SK-N-SH (cell line): ENCODE results near the gene ARID1B. TPM values are rescaled to one million over a fixed set of nuclear protein-coding genes. Genes with fewer than 3 reads are reported as not detected.

Experiments used
- CTCF ChIA-PET: fragments of 300-600, 350-600 bp; formaldehyde crosslinking; extraction: SDS; loops from one replicate; lab custom pipeline; 2021; lab: Yijun Ruan, JAX
- POLR2A ChIA-PET: fragments of 350-600 bp; sonication (Branson Sonifier 250); formaldehyde crosslinking; extraction: SDS; loops from one replicate; lab custom pipeline; 2020; ENCODE audit warnings: antibody characterized with exemption, inconsistent platforms; lab: Yijun Ruan, JAX
- DNase-seq: peaks from one replicate; pipeline ENCODE4 v3.0.0; 2012
- H2AFZ ChIP-seq: fragments of 200-600 bp; sonication (generic); 2 replicates; pipeline ENCODE4 v1.8.1; 2016; ENCODE audit warnings: antibody characterized with exemption, mild to moderate bottlenecking, low read depth
- H3F3A ChIP-seq: fragments of 200-600 bp; sonication (generic); replicated peaks from 2 replicates; pipeline ENCODE3; 2016; ENCODE audit warnings: antibody characterized with exemption, mild to moderate bottlenecking; ENCODE audit not compliant: insufficient read depth
- H3K27ac ChIP-seq, 2 experiments: fragments of 200-500 bp in 1 of 2; fragments of 200-600 bp in 1 of 2; sonication (Bioruptor generic) in 1 of 2; sonication (generic), shearing (Covaris generic) in 1 of 2; 2 replicates each; pipeline versions ENCODE4 v1.5.1 to v1.6.1; 2014 to 2016; ENCODE audit warnings: low read depth in 2 of 2, inconsistent platforms in 1 of 2, low read length in 1 of 2, mild to moderate bottlenecking in 1 of 2, mixed read lengths in 1 of 2
- H3K27me3 ChIP-seq: fragments of 200-600 bp; sonication (generic), shearing (Covaris generic); 2 replicates; pipeline ENCODE4 v1.6.1; 2016; ENCODE audit warnings: mixed run types; ENCODE audit not compliant: insufficient read depth
- H3K36me3 ChIP-seq, 2 experiments: fragments of 200-500 bp in 1 of 2; fragments of 200-600 bp in 1 of 2; sonication (Bioruptor generic) in 1 of 2; sonication (generic) in 1 of 2; replicated peaks in 1 of 2; 2 replicates each; pipeline versions ENCODE3 to v1.5.1; 2014 to 2016; ENCODE audit warnings: low read length in 1 of 2, mild to moderate bottlenecking in 1 of 2; ENCODE audit not compliant: insufficient read depth in 2 of 2, control insufficient read depth in 1 of 2
- H3K4me1 ChIP-seq, 2 experiments: fragments of 200-500 bp in 1 of 2; fragments of 200-600 bp in 1 of 2; sonication (Bioruptor generic) in 1 of 2; sonication (generic), shearing (Covaris generic) in 1 of 2; 2 replicates each; pipeline versions ENCODE4 v1.5.1 to v1.6.1; 2014 to 2016; ENCODE audit warnings: low read depth in 1 of 2, low read length in 1 of 2, mixed run types in 1 of 2; ENCODE audit not compliant: insufficient read depth in 2 of 2, control insufficient read depth in 1 of 2
- H3K4me2 ChIP-seq: fragments of 200-600 bp; sonication (generic), shearing (Covaris generic); 2 replicates; pipeline ENCODE4 v1.6.1; 2017; ENCODE audit warnings: mixed run types
- H3K4me3 ChIP-seq, 2 experiments: fragments of 200-500 bp in 1 of 2; fragments of 200-600 bp in 1 of 2; sonication (Bioruptor generic) in 1 of 2; sonication (generic), shearing (Covaris generic) in 1 of 2; 2 replicates each; pipeline versions ENCODE4 v1.5.1 to v1.8.1; 2014 to 2016; ENCODE audit warnings: low read depth in 2 of 2, inconsistent platforms in 1 of 2, low read length in 1 of 2, mild to moderate bottlenecking in 1 of 2, mixed read lengths in 1 of 2, moderate library complexity in 1 of 2
- H3K79me2 ChIP-seq: fragments of 200-600 bp; sonication (generic); 2 replicates; pipeline ENCODE4 v1.8.1; 2017; ENCODE audit warnings: mild to moderate bottlenecking; ENCODE audit not compliant: insufficient read depth
- H3K9ac ChIP-seq: fragments of 200-600 bp; sonication (generic); 2 replicates; pipeline ENCODE4 v1.6.1; 2017; ENCODE audit warnings: mixed run types
- H3K9me2 ChIP-seq: fragments of 200-600 bp; sonication (generic); 2 replicates; pipeline ENCODE4 v1.6.1; 2017; ENCODE audit warnings: mixed run types
- H3K9me3 ChIP-seq: fragments of 200-600 bp; sonication (generic); 2 replicates; pipeline ENCODE4 v1.6.1; 2017; ENCODE audit warnings: mixed run types, mild to moderate bottlenecking, moderate library complexity
- H4K20me1 ChIP-seq: fragments of 200-600 bp; sonication (generic); 2 replicates; pipeline ENCODE4 v1.6.1; 2017; ENCODE audit warnings: mild to moderate bottlenecking, mixed run types; ENCODE audit not compliant: insufficient read depth
- CHD2 ChIP-seq: fragments of 150-350 bp; IDR thresholded peaks from 2 replicates; pipeline ENCODE4 v1.6.1; 2018; ENCODE audit warnings: low read length; ENCODE audit not compliant: partially characterized antibody
- ELF1 ChIP-seq: IDR thresholded peaks from 2 replicates; pipeline ENCODE4 v1.4.0; 2012
- EP300 ChIP-seq, 2 experiments: IDR thresholded peaks; 2 replicates each; pipeline versions ENCODE4 v1.4.0 to v1.6.1; 2012; ENCODE audit warnings: borderline replicate concordance in 1 of 2, low read depth in 1 of 2, low read length in 1 of 2
- EZH2phosphoT487 ChIP-seq: fragments of 200-600 bp; sonication (generic); IDR thresholded peaks from 2 replicates; pipeline ENCODE4 v1.6.1; 2017; ENCODE audit warnings: low read depth, mixed run types, mild to moderate bottlenecking, antibody characterized with exemption, moderate library complexity, borderline replicate concordance
- FOSL2 ChIP-seq: IDR thresholded peaks from 2 replicates; pipeline ENCODE4 v1.4.0; 2012; ENCODE audit warnings: low read depth, mild to moderate bottlenecking, moderate library complexity, borderline replicate concordance
- FOXM1 ChIP-seq: IDR thresholded peaks from 2 replicates; pipeline ENCODE4 v1.4.0; 2012; ENCODE audit warnings: low read depth, mild to moderate bottlenecking
- IRF3 ChIP-seq: fragments of 150-350 bp; IDR thresholded peaks from 2 replicates; pipeline ENCODE4 v1.6.1; 2016; ENCODE audit warnings: mild to moderate bottlenecking, low read depth, low read length
- JUND ChIP-seq: IDR thresholded peaks from 2 replicates; pipeline ENCODE4 v1.4.0; 2012
- MAX ChIP-seq: IDR thresholded peaks from 2 replicates; pipeline ENCODE4 v1.4.0; 2012; ENCODE audit warnings: low read depth
- NFIC ChIP-seq: IDR thresholded peaks from 2 replicates; pipeline ENCODE4 v1.4.0; 2012; ENCODE audit warnings: borderline replicate concordance
- NRF1 ChIP-seq: IDR thresholded peaks from 2 replicates; pipeline ENCODE4 v1.6.1; 2012; ENCODE audit warnings: low read depth, mild to moderate bottlenecking, low read length
- POLR2AphosphoS5 ChIP-seq: IDR thresholded peaks from 2 replicates; pipeline ENCODE4 v1.6.1; 2012; ENCODE audit warnings: low read depth, low read length
- REST ChIP-seq: IDR thresholded peaks from 2 replicates; pipeline ENCODE4 v1.6.1; 2012; ENCODE audit warnings: mild to moderate bottlenecking, low read depth, low read length, moderate library complexity
- RFX5 ChIP-seq: IDR thresholded peaks from 2 replicates; pipeline ENCODE4 v1.6.1; 2012; ENCODE audit warnings: mild to moderate bottlenecking, improper control_type of control experiment, low read length
- RXRA ChIP-seq: IDR thresholded peaks from 2 replicates; pipeline ENCODE4 v1.4.0; 2012; ENCODE audit warnings: low read depth, mild to moderate bottlenecking, borderline replicate concordance
- SMC3 ChIP-seq: IDR thresholded peaks from 2 replicates; pipeline ENCODE4 v1.6.1; 2012; ENCODE audit warnings: low read depth, low read length, improper control_type of control experiment
- TAF1 ChIP-seq: IDR thresholded peaks from 2 replicates; pipeline ENCODE4 v1.6.1; 2012; ENCODE audit warnings: low read depth, mild to moderate bottlenecking, low read length, moderate library complexity, borderline replicate concordance
- TCF12 ChIP-seq: IDR thresholded peaks from 2 replicates; pipeline ENCODE4 v1.4.0; 2012
- TEAD4 ChIP-seq: IDR thresholded peaks from 2 replicates; pipeline ENCODE4 v1.4.0; 2012; ENCODE audit warnings: mild to moderate bottlenecking, borderline replicate concordance; ENCODE audit not compliant: insufficient read depth
- USF2 ChIP-seq: fragments of 150-350 bp; IDR thresholded peaks from 2 replicates; pipeline ENCODE4 v1.6.1; 2017; ENCODE audit warnings: antibody characterized with exemption, low read length, low read depth, borderline replicate concordance
- YY1 ChIP-seq: IDR thresholded peaks from 2 replicates; pipeline ENCODE4 v1.4.0; 2012; ENCODE audit warnings: low read depth, mild to moderate bottlenecking
- ZBTB33 ChIP-seq: IDR thresholded peaks from 2 replicates; pipeline ENCODE4 v1.4.0; 2012; ENCODE audit warnings: low read depth, borderline replicate concordance
- WGBS: methylation state at CpG from one replicate; pipeline ENCODE4 v1.1.6; 2017; ENCODE audit warnings: low lambda C conversion rate; 5-methylcytosine and 5-hydroxymethylcytosine counted together
- polyA plus RNA-seq, 3 experiments: library from polyadenylated mRNA; depleted of rRNA; stranded (reverse); fragments of >200 nt; gene quantifications; 2 replicates each; pipeline ENCODE4 v1.2.3, GENCODE V29; 2012
- TF ChIP-seq, protein P1 (sequence below): fragments of 200-600 bp; sonication (generic); IDR thresholded peaks from 2 replicates; pipeline ENCODE4 v1.6.1; 2017; ENCODE audit warnings: antibody characterized with exemption, mild to moderate bottlenecking, moderate library complexity

The ARID1B gene
- polyA plus RNA-seq, 1 of the 3 experiments (the other 2 are of a cell fraction) = 13.6 TPM

DNA sequence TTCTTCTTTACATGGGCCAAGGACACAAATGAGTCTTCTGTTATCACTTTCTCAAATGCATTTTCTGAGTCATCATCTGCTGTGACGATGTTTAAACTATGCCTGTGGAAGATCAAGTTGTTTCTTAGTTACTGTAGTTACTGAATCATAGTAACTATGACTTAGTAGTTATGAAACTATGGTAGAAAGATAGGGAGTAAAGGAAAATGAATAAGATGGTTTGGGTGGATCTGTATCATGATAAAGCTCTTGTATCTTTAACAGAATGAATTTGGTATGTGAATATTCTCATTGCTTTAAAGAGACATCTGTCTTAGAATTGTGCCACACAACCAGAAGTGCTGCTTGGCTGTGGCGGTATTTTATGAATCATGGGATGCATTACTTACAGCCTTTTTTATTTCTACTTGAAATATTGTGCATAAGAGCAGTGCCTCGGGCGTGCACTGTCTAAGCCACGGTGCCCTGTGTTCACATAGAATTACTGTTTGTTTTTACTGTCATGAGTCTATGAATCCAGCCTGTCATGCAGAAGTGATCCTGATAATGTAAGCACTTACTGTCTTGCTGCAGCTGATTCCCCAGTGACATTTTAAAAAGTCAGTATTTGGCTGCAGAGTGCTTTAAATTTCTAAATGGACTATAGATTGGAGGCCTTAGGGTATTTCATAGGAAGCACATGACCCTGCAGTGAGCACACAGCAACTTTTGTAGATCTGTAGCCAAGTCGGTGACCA is 330.9 kb downstream of the ARID1B start:
- no peaks in the 10 kb centered on the region for H3K27me3 ChIP-seq
- DNase-seq = peak; percentile 57
- TF ChIP-seq POLR2AphosphoS5 (no peak; the same call in 1 of the 2 replicates), JUND (peak; percentile 72), EZH2phosphoT487 (no peak), REST (no peak), NRF1 (no peak), SMC3 (peak; percentile 4; the same call in 1 of the 2 replicates), CHD2 (no peak), RXRA (no peak), EP300 (IDR thresholded peaks at IDR 0.05; ENCODE audit: borderline replicate concordance in 1 of 2, low read depth in 1 of 2, low read length in 1 of 2) (peak in 1 of 2 experiments; percentile 57; a peak in 1 of 4 replicates), FOXM1 (no peak), ZBTB33 (no peak), NFIC (no peak), TEAD4 (no peak), MAX (no peak), YY1 (no peak), USF2 (no peak), FOSL2 (peak; percentile 71), IRF3 (no peak), TAF1 (no peak), ELF1 (no peak), TCF12 (peak; percentile 77), RFX5 (no peak)
- TF ChIP-seq, protein P1, sequence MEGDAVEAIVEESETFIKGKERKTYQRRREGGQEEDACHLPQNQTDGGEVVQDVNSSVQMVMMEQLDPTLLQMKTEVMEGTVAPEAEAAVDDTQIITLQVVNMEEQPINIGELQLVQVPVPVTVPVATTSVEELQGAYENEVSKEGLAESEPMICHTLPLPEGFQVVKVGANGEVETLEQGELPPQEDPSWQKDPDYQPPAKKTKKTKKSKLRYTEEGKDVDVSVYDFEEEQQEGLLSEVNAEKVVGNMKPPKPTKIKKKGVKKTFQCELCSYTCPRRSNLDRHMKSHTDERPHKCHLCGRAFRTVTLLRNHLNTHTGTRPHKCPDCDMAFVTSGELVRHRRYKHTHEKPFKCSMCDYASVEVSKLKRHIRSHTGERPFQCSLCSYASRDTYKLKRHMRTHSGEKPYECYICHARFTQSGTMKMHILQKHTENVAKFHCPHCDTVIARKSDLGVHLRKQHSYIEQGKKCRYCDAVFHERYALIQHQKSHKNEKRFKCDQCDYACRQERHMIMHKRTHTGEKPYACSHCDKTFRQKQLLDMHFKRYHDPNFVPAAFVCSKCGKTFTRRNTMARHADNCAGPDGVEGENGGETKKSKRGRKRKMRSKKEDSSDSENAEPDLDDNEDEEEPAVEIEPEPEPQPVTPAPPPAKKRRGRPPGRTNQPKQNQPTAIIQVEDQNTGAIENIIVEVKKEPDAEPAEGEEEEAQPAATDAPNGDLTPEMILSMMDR = no peak

More for the DNA sequence above, 330.9 kb downstream of the ARID1B start:
- ChIA-PET CTCF (interaction anchor here (0.6 to 1.9 kb wide), 11 partner anchors 9 to 1083 kb away, joined by 3 to 9 read pairs (median 3); no protein-coding TSS in a partner anchor), POLR2A (no interaction called here)
- peak overlapping the region; percentile 72 for H3K9ac ChIP-seq
- H3K79me2 ChIP-seq = peaks cover 21% of the 10 kb centered on the region
- peak overlapping the region; percentile 76 for H3K4me2 ChIP-seq
- H3K36me3 ChIP-seq = peaks cover 3 to 15% of the 10 kb centered on the region in 2 experiments
- H3K4me1 ChIP-seq = peaks cover 15 to 27% of the 10 kb centered on the region in 2 experiments
- no peak overlapping the region for H2AFZ ChIP-seq
- no peaks in the 10 kb centered on the region for H3K9me3 ChIP-seq
- 3% methylated on average over 6 of the region's 6 CpGs for WGBS
- H3K4me3 ChIP-seq = peak overlapping the region; percentile 12 to 32; a peak in 2 of 4 replicates
- H3F3A ChIP-seq = peaks cover 49% of the 10 kb centered on the region
- peak overlapping the region; percentile 87 to 98 for H3K27ac ChIP-seq
- H4K20me1 ChIP-seq = no peaks in the 10 kb centered on the region
- no peaks in the 10 kb centered on the region for H3K9me2 ChIP-seq
